Measurements from ENCODE around the gene RBM10.
"Not testable (repeated sequence)": the region's sequence is repeated elsewhere in the genome, so short reads cannot be mapped to it uniquely, and the experiment has no call there.

The RBM10 gene

GRCh38 chrX:47144626-47145394 lies at the start of gene RBM10, which contains the start of gene NDUFB11:
Gene RBM10, plus strand, starts transcription at chrX:47145221. Its CDS starts 2,261 bp downstream, at chrX:47147482.
Gene NDUFB11, minus strand, starts transcription at chrX:47144702. Its CDS starts 23 bp downstream, at chrX:47144679.
- DNase-seq (ENCODE audit: low read depth in 2 of 2), result peak; percentile 83 to 88

DNA sequence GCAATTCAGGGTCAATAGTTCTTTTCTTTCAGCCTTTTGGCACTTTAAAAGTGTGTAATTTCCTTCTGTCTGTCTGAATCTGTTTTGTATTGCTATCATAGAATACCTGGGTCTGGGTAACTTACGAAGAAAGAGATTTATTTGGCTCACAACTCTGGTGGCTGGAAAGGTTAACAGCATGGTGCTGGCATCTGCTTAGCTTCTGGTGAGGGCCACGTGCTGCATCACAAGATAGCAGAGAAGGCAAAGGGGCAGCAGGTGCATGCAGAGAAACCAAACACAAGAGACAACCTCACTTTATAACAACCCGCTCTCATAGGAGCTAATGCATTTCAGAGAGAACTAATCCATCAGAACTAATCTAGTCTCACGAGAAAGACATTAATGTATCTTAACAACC lies 48.0 kb upstream of the RBM10 start:
- DNase-seq (ENCODE audit: low read depth in 2 of 2), result no peak

DNA sequence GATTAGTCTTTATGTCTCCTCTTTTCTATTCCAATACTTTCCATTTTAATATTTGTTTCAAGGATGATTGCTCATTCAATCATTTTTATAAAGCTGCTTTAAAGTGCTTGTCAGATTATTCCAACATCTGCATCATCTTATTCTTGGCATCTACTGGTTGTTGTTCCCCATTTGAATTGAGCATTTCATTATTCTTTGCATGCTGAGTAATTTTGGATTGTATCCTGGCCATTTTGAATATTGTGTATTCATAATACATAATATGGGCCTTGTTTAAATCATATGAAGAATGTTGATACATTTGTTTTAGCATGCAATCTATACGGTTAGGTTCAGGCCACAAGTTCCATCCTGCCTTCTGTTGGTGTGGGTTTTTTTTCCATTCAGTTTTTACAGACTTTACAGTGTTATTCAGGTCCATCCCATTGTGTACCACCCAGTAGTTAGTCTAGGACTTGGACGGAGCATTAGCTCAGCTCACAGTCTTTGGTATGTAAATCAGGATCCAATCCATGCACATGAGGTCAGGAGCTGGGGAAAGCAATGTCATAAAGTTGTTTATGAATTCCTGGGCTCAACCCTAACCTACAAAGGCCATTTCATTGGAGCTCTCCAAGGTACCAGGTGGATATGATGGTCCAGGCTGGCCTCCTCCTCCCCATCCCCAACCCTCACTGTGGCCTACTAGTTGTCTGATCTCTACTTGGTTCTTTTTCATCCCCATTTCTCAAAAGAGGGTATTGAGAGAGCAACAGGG lies 46.5 kb upstream of the RBM10 start:
- DNase-seq (ENCODE audit: low read depth in 2 of 2), result no peak

GRCh38 chrX:47101206-47101605 lies 43.8 kb upstream of the RBM10 start:
- DNase-seq (ENCODE audit: low read depth in 2 of 2), result no peak

DNA sequence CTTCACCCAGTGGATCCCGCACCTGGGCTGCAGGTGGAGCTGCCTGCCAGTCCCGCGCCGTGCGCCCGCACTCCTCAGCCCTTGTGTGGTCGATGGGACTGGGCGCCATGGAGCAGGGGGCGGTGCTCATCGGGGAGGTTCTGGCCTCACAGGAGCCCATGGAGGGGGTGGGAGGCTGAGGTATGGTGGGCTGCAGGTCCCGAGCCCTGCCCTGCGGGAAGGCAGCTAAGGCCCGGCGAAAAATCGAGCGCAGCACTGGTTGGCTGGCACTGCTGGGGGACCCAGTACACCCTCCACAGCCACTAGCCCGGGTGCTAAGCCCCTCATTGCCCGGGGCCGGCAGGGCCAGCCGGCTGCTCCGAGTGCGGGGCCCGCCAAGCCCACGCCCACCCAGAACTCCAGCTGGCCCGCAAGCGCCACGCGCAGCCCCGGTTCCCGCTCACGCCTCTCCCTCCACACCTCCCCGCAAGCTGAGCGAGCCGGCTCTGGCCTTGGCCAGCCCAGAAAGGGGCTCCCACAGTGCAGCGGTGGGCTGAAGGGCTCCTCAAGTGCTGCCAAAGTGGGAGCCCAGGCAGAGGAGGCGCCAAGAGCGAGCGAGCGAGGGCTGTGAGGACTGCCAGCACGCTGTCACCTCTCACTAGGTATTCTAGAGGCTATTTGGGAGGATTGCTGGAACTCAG lies 33.9 kb upstream of the RBM10 start:
- not testable (repeated sequence) for DNase-seq (ENCODE audit: low read depth in 2 of 2)

GRCh38 chrX:47112316-47112954 lies 32.6 kb upstream of the RBM10 start:
- no peak for DNase-seq (ENCODE audit: low read depth in 2 of 2)

- DNase-seq (ENCODE audit: low read depth in 2 of 2), result not testable (repeated sequence)
Observed at GRCh38 chrX:47116551-47117110, 28.4 kb upstream of the RBM10 start.

- not testable (repeated sequence) for DNase-seq (ENCODE audit: low read depth in 2 of 2)
Observed at GRCh38 chrX:47124466-47124865, 20.6 kb upstream of the RBM10 start.

DNA sequence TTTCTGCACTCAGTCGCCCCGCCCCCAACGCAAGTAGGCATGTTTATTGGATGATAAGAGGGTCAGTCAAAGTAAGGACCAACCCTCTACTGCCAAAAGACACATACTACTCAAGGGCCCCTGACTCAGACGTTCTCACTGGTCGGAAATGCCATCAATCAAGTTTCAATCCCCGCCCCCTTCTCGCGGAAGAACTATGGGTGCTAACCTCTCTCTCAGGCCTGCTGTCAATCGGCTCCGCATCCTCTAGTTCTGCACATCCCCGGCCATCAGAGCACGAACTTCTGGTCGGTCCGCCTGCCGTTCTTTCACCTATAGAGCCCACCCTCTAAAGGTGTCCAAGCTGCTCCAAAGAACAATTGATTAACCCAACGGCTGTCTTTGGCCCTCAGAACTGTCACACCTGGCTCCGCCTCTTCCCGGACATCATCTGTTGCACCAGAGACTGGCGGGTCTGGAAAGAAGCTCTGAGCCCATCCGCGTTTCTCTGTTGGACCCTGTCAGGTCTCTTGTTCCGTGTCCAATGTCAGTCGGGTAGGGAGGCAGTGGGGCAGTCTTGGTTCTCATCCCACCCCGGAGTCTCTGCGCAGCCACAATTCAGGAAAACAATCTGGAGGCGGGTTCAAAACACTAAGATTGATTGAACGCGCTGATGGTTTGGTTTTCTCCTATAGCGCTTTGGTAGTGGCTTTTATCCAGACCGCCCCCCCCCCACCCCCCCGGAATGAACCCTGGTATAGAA lies 15.7 kb upstream of the RBM10 start:
- DNase-seq (ENCODE audit: low read depth in 2 of 2), result peak; percentile 75 to 78

DNA sequence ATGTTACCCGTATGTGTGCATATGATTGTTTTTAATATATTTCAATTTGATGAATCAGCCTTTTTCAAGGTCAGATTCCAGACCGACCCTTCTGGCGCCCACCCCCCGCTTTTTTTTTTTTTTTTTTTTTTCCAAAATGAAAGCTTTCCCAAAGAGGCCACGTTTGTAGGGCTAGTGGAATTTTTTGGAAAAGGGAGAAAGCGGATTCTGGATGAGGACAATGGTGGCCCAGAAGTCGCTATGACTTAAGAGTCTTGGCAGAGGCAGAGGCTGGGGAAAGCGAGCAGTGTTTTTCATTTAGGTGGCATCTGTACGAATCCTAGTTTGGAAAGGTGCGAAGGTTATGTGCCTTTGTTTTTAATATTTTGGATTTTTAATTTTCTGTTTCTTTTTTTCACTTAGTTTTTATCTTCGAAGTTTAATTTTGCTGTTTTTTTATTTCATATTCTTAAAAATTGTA lies 15.1 kb upstream of the RBM10 start:
- no peak for DNase-seq (ENCODE audit: low read depth in 2 of 2)

- no peak for DNase-seq (ENCODE audit: low read depth in 2 of 2)
Observed at GRCh38 chrX:47133493-47133892, 11.5 kb upstream of the RBM10 start.

DNA sequence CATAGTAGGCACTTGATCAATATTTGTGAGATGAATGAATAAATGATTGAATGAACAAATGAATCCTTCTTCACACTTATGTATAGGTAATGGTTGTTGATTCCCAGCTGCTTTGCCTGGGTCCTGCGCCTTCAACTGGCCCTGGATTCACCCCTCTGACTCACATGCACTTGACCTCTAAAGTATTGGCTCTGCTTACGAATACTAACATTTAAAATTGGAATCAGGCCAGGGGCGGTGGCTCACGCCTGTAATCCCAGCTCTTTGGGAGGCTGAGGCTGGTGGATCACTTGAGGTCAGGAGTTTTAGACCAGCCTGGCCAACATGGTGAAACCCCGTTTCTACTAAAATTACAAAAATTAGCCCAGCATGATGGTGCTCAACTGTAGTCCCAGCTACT lies 9.4 kb upstream of the RBM10 start:
- not testable (repeated sequence) for DNase-seq (ENCODE audit: low read depth in 2 of 2)

DNA sequence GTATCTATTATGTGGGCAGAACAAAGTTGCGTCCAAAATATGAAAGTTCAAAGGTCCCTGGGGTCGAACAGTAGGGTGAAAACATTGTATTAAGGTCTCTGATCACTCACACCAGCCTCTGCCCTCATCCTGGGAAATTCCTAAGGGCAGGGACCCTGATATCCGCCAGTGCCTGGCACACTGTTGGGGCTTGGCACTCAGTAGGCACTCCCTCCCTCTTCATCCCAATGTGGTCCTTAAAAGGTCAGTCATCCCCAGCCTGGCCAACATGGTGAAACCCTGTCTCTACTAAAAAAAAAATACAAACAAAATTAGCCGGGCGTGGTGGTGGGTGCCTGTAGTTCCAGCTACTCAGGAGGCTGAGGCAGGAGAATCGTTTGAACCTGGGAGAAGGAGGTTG lies 6.8 kb upstream of the RBM10 start:
- DNase-seq (ENCODE audit: low read depth in 2 of 2), result no peak

GRCh38 chrX:47143894-47144625 lies 961 bp upstream of the RBM10 start:
- no peak for DNase-seq (ENCODE audit: low read depth in 2 of 2)

DNA sequence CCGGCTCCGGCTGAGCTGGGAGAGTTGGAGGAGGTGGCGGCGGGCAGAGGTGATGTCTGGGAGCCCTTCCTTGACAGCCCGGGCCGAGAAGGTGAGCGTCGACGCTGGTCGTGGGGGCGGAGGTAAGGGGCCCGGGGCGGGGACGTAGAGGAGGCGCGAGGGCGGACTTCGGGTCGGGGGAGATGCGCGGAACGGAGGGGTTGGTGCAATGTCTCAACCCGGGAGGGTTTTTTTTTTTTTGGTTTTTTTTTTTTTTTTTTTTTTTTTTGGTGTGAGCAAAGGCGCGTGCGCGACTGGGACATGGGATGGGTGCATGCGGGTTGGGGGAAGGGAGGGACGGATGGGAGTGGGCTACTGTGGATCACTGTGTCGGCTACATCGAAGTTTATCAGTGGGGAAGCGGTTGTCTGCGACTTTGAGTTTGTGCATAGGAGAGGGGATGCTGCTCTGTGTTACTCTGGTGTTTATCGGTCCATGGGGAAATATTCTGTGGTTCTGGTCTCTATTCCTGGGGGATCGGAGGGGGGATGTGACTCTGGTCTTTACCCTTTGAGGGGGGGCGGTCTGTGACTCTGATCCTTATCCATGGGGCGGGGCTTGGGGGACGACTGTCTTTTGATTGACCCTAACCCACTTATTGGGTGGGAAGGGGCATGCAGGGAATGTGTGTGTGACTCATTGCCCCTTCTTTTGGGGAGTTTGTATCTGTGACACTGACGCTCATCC lies 537 bp downstream of the RBM10 start:
- DNase-seq (ENCODE audit: low read depth in 2 of 2), result no peak

DNA sequence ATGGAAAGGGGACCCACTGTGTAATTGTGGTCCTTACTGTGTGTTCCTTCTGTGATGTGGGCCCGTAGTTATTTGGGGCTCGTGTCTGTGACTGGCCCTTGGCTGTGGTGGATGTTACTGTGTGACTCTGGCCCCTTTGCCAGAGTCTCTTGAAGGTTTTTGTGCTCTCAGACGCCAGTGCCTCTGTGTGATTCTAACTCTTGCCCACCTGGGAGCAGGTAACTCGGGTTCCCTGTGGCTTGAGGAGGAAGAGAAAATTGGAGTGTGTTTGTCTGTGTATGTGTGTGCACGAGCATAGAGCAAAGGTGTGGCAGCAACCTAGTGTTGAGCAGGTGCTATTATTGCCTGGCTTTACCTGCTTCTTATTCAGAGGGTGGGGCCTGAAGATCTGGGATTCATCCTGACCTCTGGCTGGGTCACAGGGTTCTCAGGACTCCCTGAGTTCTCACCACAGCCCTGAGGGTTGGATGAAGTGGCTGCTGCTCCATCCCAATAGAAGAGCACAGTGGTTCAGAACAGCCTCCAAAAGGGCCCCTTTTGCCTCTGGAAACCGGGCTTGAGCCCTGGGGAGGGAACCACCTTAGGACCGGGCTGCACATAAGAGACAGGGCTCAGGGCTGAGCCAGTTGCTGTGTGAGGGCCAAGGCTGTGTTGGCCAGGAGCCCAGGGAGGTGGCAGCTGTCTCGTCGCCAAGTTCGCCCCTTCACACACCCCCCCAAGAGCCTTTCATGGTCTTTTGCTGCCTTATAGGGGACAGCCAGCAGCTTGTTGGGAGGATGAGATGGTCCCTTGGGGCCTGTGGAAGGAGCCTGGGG lies 1.3 kb downstream of the RBM10 start:
- DNase-seq (ENCODE audit: low read depth in 2 of 2), result no peak

GRCh38 chrX:47146936-47147859 lies 2.2 kb downstream of the RBM10 start:
- DNase-seq (ENCODE audit: low read depth in 2 of 2), result no peak
